ENCODE data around the gene LTBP2.
A peak's percentile ranks its signal among the peaks of the same experiment; 100 is the strongest.

LTBP2 gene

GRCh38 chr14:74610866-74611649 is 979 bp downstream of the LTBP2 start:
- DNase-seq: peak; percentile 35

DNA sequence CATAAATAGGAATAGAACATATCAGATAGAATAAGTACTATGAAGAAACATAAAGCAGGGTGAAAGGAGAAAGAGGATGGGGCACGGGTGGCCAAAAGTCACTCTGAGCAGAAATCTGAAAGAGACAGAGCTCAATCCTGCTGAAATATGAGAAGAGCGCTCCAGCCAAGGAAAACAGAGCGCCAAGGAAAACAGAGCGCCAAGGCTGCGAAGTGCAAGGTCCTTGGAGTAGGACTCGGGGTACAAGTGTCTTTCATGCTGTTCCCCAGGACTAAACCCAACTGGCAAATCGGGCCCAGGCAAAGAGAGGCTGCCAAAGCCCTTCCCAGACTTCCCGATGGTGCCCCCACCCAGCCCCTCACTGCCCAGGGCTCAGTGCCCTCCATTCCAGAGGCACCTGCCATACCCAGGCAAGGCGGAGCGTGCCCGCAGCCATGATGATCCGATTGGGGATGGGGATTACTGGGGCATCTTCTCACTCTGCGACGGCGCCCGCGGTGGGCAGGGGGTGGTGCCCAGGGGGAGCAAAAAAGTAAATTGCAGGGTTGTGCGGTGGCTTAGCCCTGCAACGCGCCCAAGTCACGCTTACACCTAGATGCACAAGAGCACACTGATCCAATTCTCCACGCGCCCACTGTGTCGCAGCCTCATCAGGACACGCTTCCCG is 1.7 kb downstream of the LTBP2 start:
- no peak for DNase-seq

DNA sequence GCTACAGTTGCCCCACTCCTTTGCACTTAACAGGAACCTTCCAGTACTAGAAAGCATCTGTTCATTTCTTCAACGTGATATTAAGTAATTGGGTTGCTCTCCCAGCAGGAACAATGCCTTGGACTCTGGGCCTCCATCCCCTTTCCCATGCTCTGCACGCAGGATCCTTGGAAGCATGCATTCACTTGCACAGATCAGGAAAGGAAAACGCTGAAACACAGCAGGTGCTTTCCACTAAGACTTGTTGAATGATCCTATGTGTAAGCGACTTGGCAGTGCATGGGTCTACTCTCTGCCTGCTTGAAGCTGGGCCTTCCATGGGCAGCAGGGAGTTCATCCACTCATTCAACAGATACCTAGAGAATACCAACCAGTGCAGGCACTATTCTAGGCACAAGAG is 2.3 kb downstream of the LTBP2 start:
- DNase-seq: no peak

DNA sequence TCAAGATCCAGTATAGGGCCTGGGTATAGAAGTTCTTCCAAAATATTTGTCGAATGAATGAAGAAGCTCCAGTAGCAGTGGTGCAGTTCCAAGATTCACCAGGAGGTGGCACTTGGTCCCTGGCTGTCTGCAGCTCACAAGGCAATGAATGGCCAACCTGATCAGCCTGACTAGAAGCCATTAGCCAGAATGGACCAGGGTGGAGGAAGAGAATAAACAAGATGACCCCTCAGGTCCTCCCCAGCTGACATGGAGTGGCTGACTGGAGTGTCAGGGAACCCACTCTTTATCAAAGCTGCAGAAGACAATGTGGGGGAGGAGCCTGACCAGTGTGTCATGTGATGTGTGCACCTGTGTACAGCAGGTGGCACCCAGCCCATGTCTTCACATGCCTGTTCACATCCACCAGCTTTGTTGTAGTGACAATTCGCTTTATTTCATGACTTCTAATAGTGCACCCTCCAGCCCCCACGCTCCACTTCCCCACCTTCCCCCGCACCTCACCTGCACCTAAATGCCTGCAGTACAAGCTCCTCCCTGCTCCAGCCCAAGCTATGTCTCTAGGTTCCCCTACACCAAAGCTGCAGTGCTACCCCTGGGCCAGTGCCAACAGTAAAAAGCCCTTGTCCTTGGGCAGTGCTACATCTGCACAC is 3.0 kb downstream of the LTBP2 start:
- peak; percentile 93 for DNase-seq

GRCh38 chr14:74606727-74607126 is 5.3 kb downstream of the LTBP2 start:
- no peak for DNase-seq

- no peak for DNase-seq
These were observed 6.4 kb downstream of the LTBP2 start for GRCh38 chr14:74605531-74606223.

DNA sequence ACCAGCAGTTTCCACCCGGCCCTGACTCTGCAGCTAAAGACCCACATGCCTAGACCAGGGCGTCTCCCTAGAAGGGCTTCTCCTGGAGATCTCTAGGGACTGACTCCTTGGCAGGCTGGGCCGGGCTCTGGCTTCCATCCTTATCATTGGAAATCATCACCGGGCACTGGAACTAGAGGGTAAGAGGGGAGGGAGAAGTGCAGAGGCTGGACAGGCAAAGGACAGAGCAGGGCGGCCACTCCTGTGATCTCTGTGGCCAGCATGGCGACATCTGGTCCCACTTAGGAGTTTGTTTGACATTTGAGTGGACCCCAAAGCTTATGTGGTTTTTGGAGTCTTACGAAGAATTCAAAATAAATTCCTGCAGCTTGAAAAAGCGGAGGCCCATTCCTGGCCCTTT is 7.1 kb downstream of the LTBP2 start:
- no peak for DNase-seq

GRCh38 chr14:74604157-74604556 is 7.9 kb downstream of the LTBP2 start:
- DNase-seq: no peak

DNA sequence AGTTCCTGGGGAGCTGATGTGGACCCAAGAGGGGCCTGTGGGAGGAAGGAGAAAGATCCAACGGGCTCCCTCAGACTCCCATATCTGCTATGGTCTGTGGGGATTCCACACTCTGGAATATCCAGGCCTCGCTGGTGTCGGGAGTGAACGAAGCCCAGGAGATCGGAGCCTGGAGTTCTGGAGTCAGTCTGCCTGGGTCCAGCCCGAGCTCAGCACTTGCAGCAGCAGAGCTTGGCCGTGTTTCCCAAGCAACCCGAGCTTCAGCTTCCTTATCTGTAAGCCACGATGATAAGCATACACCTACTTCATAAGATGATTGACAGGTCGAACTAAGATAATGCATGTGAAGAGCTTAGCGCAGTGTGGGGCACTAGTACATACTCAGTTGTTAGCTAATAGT is 10.1 kb downstream of the LTBP2 start:
- peak; percentile 53 for DNase-seq

DNA sequence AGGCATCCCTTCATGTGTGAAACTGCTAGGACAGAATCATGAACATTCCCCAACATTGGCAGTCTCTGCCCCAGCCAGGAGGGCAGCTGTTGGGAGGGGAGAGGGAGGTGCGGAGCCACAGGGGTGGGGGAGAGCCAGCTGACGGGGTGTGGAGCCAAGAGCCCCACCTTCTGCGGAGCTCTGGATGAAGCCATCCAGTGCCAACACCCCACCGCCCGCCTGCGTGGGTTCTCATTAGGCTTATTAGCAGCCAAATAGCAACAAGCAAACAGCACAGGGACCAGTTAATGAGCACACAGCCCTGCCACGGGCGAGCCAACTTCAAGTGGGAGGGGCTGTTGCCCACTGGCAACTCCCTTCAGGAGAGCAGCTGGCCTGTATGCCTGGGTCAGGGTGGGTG is 12.1 kb downstream of the LTBP2 start:
- DNase-seq: no peak

DNA sequence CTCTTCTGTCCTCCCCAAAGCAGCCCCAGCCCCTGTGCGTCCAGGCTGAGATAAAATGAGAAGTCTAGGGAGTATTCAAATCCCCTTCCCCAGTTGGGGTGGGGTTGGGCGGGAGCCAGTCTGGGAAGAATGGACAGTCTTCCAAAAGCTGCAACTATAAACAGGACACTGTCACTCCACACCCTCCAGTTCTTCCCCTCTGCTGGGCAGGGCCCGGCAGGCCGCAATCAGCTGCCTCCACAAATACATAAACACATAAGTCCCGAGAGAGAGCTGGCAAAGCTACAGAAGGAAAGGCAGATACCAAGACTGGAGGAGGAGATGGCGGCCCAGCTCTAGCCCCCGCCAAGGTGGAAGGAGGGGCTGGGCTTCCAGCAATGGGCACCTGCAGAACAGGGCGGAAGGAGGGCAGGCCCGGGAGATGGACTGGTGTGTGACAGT is 12.7 kb downstream of the LTBP2 start:
- no peak for DNase-seq

GRCh38 chr14:74596741-74597450 is 15.1 kb downstream of the LTBP2 start:
- DNase-seq: no peak

DNA sequence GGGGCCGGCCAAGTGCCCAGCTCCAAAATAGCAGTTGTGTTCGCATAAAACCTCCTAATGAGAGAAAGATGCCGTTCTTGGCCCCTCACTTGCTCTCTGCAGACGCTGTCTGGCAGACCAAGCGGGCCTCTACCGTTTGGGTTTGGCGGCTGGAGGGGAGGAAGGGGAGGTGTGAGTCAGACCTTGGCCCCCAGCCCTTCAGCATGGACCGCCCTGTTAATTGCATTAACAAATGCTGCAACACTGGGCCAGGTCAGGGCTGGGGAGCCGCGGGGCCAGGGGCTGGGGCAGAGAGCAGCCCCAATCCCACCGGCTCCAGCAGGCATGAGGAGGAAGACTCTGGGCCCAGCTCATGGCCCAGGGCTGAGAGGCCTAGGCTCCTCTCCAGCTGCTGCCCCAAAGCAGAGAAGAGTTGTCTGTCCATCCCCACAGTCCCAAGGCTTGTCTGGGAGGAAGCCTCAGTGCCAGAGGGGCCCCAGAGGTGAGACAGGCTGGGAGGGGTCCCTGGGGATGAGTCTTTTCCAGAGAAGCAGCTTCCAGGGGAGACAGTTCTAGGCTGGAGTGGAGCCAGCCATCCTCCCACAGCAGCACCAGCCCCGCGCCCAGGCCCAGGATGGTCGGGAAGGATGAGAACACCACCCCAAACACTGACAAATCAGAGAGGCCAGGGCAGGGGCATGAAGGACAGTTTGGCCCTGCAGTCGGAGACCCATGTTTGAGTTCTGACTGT is 16.9 kb downstream of the LTBP2 start:
- DNase-seq: no peak

DNA sequence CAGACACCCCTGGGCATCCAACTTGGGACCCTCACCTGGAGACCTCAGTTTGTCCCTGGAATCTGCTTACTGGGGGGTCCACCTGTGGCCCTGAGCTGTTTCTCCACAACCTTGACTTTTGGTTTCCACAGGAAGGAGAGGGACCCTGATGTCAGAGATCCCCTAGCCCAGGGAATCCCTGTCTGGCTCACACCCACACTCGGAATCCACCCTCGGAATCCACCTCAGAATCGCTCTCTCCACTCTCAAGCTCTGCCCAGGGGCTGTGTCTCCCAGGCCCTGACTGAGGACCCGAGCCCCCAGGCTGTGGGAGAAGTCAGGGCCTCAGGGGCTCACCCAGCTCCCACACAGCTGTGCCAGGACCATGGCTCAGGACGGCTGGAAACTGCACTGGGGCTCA is 17.4 kb downstream of the LTBP2 start:
- DNase-seq: no peak

DNA sequence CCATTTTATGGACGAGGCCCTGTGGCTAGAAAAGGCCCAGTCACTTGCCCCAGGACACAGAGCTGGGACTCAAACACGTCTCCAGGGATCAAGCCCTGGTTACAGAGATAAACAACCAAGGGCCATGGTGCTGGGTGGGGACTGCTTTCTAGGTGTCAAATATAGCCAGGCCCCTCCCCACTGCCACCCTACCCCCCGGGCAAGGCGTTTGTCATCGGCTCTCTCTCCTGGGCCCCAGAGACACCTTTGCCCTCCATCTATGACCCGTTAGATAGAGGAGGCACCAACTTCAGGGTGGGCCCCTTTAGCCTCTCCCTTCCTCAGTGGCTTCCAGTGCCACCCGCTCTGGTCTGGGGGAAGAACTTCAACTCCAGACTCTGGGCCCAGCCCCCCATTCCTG is 18.0 kb downstream of the LTBP2 start:
- DNase-seq: no peak

DNA sequence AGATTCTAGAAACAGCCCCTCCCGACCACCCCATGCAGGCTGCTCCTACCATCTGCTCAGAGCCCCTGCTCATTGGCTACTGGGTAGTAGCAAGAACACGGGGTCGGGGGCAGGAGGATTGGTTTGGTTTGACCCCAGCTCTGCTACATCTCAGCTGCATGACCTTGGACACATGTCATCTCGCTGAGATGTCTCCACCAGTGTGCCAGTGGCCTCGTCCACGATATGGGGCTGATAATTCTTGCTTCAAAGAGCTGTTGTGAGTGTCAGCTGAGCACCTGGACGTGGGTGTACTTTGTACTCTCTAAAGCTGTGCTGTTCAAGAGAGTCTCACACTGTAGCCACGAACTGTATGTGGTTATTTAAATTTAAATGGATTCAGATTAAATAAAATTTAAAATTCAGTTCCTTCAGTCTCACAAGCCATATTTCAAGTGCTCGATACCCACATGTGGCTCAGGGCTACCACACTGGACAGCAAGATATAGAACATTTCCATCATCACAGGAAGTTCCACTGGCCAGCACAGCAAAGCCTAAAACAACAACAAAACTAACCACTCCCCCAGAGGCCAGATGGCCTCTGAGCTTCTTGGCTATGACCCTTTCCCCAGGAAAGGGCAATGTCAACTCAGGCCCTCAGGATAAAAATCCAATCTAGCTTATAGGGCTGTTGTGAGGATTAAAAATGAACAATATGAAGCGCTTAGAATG is 18.6 kb downstream of the LTBP2 start:
- no peak for DNase-seq

DNA sequence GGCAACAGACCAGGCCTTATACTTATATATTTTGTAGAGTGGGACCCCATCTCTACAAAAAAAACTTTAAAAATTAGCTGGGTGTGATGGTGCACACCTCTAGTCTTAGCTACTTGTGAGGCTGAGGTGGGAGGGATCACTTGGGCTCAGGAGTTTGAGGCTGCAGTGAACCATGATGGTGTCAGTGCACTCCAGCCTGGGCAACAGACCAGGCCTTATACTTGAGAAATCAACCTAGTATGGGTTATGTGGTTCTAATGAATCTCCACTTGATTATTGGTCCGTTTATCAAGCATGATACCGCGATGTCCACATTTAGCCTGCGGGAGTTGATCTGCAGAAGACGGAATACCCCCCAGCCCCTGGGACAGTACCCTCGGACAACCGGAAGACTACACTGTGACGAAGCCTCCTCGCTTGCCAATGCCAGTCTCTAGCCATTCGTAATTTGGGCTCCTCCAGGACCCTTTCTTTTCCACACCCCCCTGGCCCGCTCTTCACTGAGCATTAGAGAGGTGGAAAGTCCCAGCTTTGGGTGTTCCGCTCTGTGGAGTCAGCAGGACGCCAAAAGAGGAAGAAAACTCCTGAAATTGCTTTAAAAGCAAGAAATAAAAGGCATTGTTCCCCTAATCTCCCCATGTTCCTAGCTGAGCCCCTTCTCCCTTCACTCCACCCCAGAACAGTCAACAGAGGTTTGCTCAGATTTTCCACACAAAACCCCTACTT is 19.4 kb downstream of the LTBP2 start:
- DNase-seq: no peak

- no peak for DNase-seq
These were observed 20.1 kb downstream of the LTBP2 start for GRCh38 chr14:74591899-74592298.

DNA sequence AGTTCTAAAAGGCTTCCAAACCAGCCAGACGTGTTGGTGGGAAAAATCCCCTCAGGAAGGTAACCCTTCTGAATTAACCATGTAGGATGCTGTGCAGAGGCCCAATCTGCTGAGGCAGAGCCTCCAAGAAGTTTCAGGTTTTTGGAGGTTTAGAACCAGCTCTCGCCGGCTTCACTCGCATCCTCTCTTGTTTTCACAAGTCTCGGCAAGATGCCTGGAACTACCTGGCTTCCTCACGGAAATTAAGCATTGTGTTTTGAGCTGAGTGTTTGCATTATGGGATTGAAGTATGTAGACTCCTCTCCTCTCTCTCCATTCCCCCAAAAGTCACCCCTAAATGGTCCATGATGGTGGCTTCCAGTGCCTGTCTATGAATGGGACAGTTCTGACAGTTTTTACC is 20.6 kb downstream of the LTBP2 start:
- no peak for DNase-seq

DNA sequence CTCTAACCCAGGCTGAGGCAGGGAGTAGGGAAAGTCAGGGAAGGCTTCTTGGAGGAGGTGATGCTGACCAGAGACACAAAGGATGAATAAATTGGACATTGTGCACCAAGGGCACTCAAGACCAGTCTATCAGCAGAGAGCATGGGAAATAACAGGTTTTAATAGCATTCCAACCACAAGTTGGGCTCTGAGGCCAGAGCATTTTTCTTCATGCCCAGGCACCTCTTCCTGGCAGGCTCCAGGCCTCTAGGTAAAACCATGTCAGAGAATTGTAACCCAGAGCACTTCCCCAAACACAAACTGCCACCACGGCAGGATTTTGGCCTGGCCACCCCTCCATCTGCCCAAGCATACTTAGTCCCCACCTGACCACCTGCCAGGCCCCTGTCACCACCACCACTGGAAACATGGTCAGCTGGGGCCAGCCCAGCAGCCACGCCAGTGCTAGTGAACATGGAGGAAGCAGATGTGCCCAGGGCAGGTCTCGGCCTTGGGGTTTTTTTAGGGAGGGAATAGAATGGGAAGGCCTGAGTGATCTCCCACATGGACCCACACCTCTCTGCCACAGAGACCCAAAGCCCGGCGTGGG is 22.7 kb downstream of the LTBP2 start:
- DNase-seq: no peak
